SK-N-SH (cell line): ENCODE results near the gene UGT2B15. TPM values are rescaled to one million over a fixed set of nuclear protein-coding genes. Genes with fewer than 3 reads are reported as not detected.
"Not testable (repeated sequence)": the region's sequence is repeated elsewhere in the genome, so short reads cannot be mapped to it uniquely, and the experiment has no call there.

Experiments used
- CTCF ChIA-PET: fragments of 300-600, 350-600 bp; formaldehyde crosslinking; extraction: SDS; loops from one replicate; lab custom pipeline; 2021; lab: Yijun Ruan, JAX
- POLR2A ChIA-PET: fragments of 350-600 bp; sonication (Branson Sonifier 250); formaldehyde crosslinking; extraction: SDS; loops from one replicate; lab custom pipeline; 2020; ENCODE audit warnings: antibody characterized with exemption, inconsistent platforms; lab: Yijun Ruan, JAX
- DNase-seq: peaks from one replicate; pipeline ENCODE4 v3.0.0; 2012
- H2AFZ ChIP-seq: fragments of 200-600 bp; sonication (generic); 2 replicates; pipeline ENCODE4 v1.8.1; 2016; ENCODE audit warnings: antibody characterized with exemption, mild to moderate bottlenecking, low read depth
- H3F3A ChIP-seq: fragments of 200-600 bp; sonication (generic); replicated peaks from 2 replicates; pipeline ENCODE3; 2016; ENCODE audit warnings: antibody characterized with exemption, mild to moderate bottlenecking; ENCODE audit not compliant: insufficient read depth
- H3K27ac ChIP-seq, 2 experiments: fragments of 200-500 bp in 1 of 2; fragments of 200-600 bp in 1 of 2; sonication (Bioruptor generic) in 1 of 2; sonication (generic), shearing (Covaris generic) in 1 of 2; 2 replicates each; pipeline versions ENCODE4 v1.5.1 to v1.6.1; 2014 to 2016; ENCODE audit warnings: low read depth in 2 of 2, inconsistent platforms in 1 of 2, low read length in 1 of 2, mild to moderate bottlenecking in 1 of 2, mixed read lengths in 1 of 2
- H3K27me3 ChIP-seq: fragments of 200-600 bp; sonication (generic), shearing (Covaris generic); 2 replicates; pipeline ENCODE4 v1.6.1; 2016; ENCODE audit warnings: mixed run types; ENCODE audit not compliant: insufficient read depth
- H3K36me3 ChIP-seq, 2 experiments: fragments of 200-500 bp in 1 of 2; fragments of 200-600 bp in 1 of 2; sonication (Bioruptor generic) in 1 of 2; sonication (generic) in 1 of 2; replicated peaks in 1 of 2; 2 replicates each; pipeline versions ENCODE3 to v1.5.1; 2014 to 2016; ENCODE audit warnings: low read length in 1 of 2, mild to moderate bottlenecking in 1 of 2; ENCODE audit not compliant: insufficient read depth in 2 of 2, control insufficient read depth in 1 of 2
- H3K4me1 ChIP-seq, 2 experiments: fragments of 200-500 bp in 1 of 2; fragments of 200-600 bp in 1 of 2; sonication (Bioruptor generic) in 1 of 2; sonication (generic), shearing (Covaris generic) in 1 of 2; 2 replicates each; pipeline versions ENCODE4 v1.5.1 to v1.6.1; 2014 to 2016; ENCODE audit warnings: low read depth in 1 of 2, low read length in 1 of 2, mixed run types in 1 of 2; ENCODE audit not compliant: insufficient read depth in 2 of 2, control insufficient read depth in 1 of 2
- H3K4me2 ChIP-seq: fragments of 200-600 bp; sonication (generic), shearing (Covaris generic); 2 replicates; pipeline ENCODE4 v1.6.1; 2017; ENCODE audit warnings: mixed run types
- H3K4me3 ChIP-seq, 2 experiments: fragments of 200-500 bp in 1 of 2; fragments of 200-600 bp in 1 of 2; sonication (Bioruptor generic) in 1 of 2; sonication (generic), shearing (Covaris generic) in 1 of 2; 2 replicates each; pipeline versions ENCODE4 v1.5.1 to v1.8.1; 2014 to 2016; ENCODE audit warnings: low read depth in 2 of 2, inconsistent platforms in 1 of 2, low read length in 1 of 2, mild to moderate bottlenecking in 1 of 2, mixed read lengths in 1 of 2, moderate library complexity in 1 of 2
- H3K79me2 ChIP-seq: fragments of 200-600 bp; sonication (generic); 2 replicates; pipeline ENCODE4 v1.8.1; 2017; ENCODE audit warnings: mild to moderate bottlenecking; ENCODE audit not compliant: insufficient read depth
- H3K9ac ChIP-seq: fragments of 200-600 bp; sonication (generic); 2 replicates; pipeline ENCODE4 v1.6.1; 2017; ENCODE audit warnings: mixed run types
- H3K9me2 ChIP-seq: fragments of 200-600 bp; sonication (generic); 2 replicates; pipeline ENCODE4 v1.6.1; 2017; ENCODE audit warnings: mixed run types
- H3K9me3 ChIP-seq: fragments of 200-600 bp; sonication (generic); 2 replicates; pipeline ENCODE4 v1.6.1; 2017; ENCODE audit warnings: mixed run types, mild to moderate bottlenecking, moderate library complexity
- H4K20me1 ChIP-seq: fragments of 200-600 bp; sonication (generic); 2 replicates; pipeline ENCODE4 v1.6.1; 2017; ENCODE audit warnings: mild to moderate bottlenecking, mixed run types; ENCODE audit not compliant: insufficient read depth
- CTCF ChIP-seq: fragments of 200-600 bp; sonication (generic); IDR thresholded peaks from 2 replicates; pipeline ENCODE4 v1.6.1; 2017; ENCODE audit warnings: antibody characterized with exemption, mild to moderate bottlenecking, moderate library complexity
- EP300 ChIP-seq, 2 experiments: IDR thresholded peaks; 2 replicates each; pipeline versions ENCODE4 v1.4.0 to v1.6.1; 2012; ENCODE audit warnings: borderline replicate concordance in 1 of 2, low read depth in 1 of 2, low read length in 1 of 2
- FOXJ3 ChIP-seq: sonication (generic); formaldehyde crosslinking; IDR thresholded peaks from 2 replicates; pipeline ENCODE4 v1.5.1; 2020; ENCODE audit warnings: mild to moderate bottlenecking, missing genetic modification reagents
- FOXM1 ChIP-seq: IDR thresholded peaks from 2 replicates; pipeline ENCODE4 v1.4.0; 2012; ENCODE audit warnings: low read depth, mild to moderate bottlenecking
- GABPA ChIP-seq: IDR thresholded peaks from 2 replicates; pipeline ENCODE4 v1.4.0; 2012; ENCODE audit warnings: low read depth, mild to moderate bottlenecking
- GATA2 ChIP-seq: sonication (generic); formaldehyde crosslinking; IDR thresholded peaks from 2 replicates; pipeline ENCODE4 v1.5.0; 2020; ENCODE audit warnings: mild to moderate bottlenecking, missing genetic modification reagents
- JUND ChIP-seq: IDR thresholded peaks from 2 replicates; pipeline ENCODE4 v1.4.0; 2012
- MAX ChIP-seq: IDR thresholded peaks from 2 replicates; pipeline ENCODE4 v1.4.0; 2012; ENCODE audit warnings: low read depth
- MEF2A ChIP-seq: IDR thresholded peaks from 2 replicates; pipeline ENCODE4 v1.4.0; 2012; ENCODE audit warnings: low read depth, borderline replicate concordance
- MXI1 ChIP-seq: IDR thresholded peaks from 2 replicates; pipeline ENCODE4 v1.6.1; 2012; ENCODE audit warnings: mild to moderate bottlenecking, low read depth, low read length, improper control_type of control experiment
- RCOR1 ChIP-seq: fragments of 150-350 bp; IDR thresholded peaks from 2 replicates; pipeline ENCODE4 v1.6.1; 2017; ENCODE audit warnings: antibody characterized with exemption, low read length
- RFX5 ChIP-seq: IDR thresholded peaks from 2 replicates; pipeline ENCODE4 v1.6.1; 2012; ENCODE audit warnings: mild to moderate bottlenecking, improper control_type of control experiment, low read length
- RXRA ChIP-seq: IDR thresholded peaks from 2 replicates; pipeline ENCODE4 v1.4.0; 2012; ENCODE audit warnings: low read depth, mild to moderate bottlenecking, borderline replicate concordance
- TAF1 ChIP-seq: IDR thresholded peaks from 2 replicates; pipeline ENCODE4 v1.6.1; 2012; ENCODE audit warnings: low read depth, mild to moderate bottlenecking, low read length, moderate library complexity, borderline replicate concordance
- TCF12 ChIP-seq: IDR thresholded peaks from 2 replicates; pipeline ENCODE4 v1.4.0; 2012
- TEAD4 ChIP-seq: IDR thresholded peaks from 2 replicates; pipeline ENCODE4 v1.4.0; 2012; ENCODE audit warnings: mild to moderate bottlenecking, borderline replicate concordance; ENCODE audit not compliant: insufficient read depth
- USF2 ChIP-seq: fragments of 150-350 bp; IDR thresholded peaks from 2 replicates; pipeline ENCODE4 v1.6.1; 2017; ENCODE audit warnings: antibody characterized with exemption, low read length, low read depth, borderline replicate concordance
- YY1 ChIP-seq: IDR thresholded peaks from 2 replicates; pipeline ENCODE4 v1.4.0; 2012; ENCODE audit warnings: low read depth, mild to moderate bottlenecking
- WGBS: methylation state at CpG from one replicate; pipeline ENCODE4 v1.1.6; 2017; ENCODE audit warnings: low lambda C conversion rate; 5-methylcytosine and 5-hydroxymethylcytosine counted together
- polyA plus RNA-seq, 3 experiments: library from polyadenylated mRNA; depleted of rRNA; stranded (reverse); fragments of >200 nt; gene quantifications; 2 replicates each; pipeline ENCODE4 v1.2.3, GENCODE V29; 2012

Gene UGT2B15
- polyA plus RNA-seq, 1 of the 3 experiments (the other 2 are of a cell fraction), result not detected

GRCh38 chr4:68683034-68683433 lies 12.6 kb upstream of the UGT2B15 start:
- Histone ChIP-seq H3K79me2 (no peaks in the 10 kb centered on the region), H3K27ac (no peak overlapping the region), H3F3A (no peaks in the 10 kb centered on the region), H2AFZ (no peak overlapping the region), H4K20me1 (no peaks in the 10 kb centered on the region), H3K36me3 (no peaks in the 10 kb centered on the region), H3K4me2 (no peak overlapping the region), H3K4me1 (no peaks in the 10 kb centered on the region), H3K27me3 (no peaks in the 10 kb centered on the region), H3K9ac (no peak overlapping the region), H3K9me3 (no peaks in the 10 kb centered on the region), H3K9me2 (no peaks in the 10 kb centered on the region), H3K4me3 (no peak overlapping the region)
- 0% methylated on average over 4 of the region's 5 CpGs for WGBS
- ChIA-PET POLR2A (no interaction called here), CTCF (no interaction called here)
- DNase-seq, result no peak
- TF ChIP-seq GABPA (no peak), FOXM1 (no peak), EP300 (IDR thresholded peaks at IDR 0.05; ENCODE audit: borderline replicate concordance in 1 of 2, low read depth in 1 of 2, low read length in 1 of 2) (no peak), GATA2 (CRISPR knock-in tag) (no peak), TCF12 (no peak), YY1 (no peak), RCOR1 (no peak), MAX (no peak), CTCF (no peak), MXI1 (no peak), JUND (no peak), USF2 (no peak), MEF2A (no peak), RXRA (no peak), TAF1 (no peak), TEAD4 (no peak), RFX5 (no peak), FOXJ3 (no peak)

GRCh38 chr4:68681298-68681697 lies 10.8 kb upstream of the UGT2B15 start:
- H3K27me3 ChIP-seq, DNase-seq, H3K4me3 ChIP-seq, H3K4me1 ChIP-seq, H3K4me2 ChIP-seq, POLR2A ChIA-PET, H3K9me3 ChIP-seq, CTCF ChIA-PET, H3K9me2 ChIP-seq, H3K36me3 ChIP-seq, H3K79me2 ChIP-seq, H2AFZ ChIP-seq, H3F3A ChIP-seq, H4K20me1 ChIP-seq, H3K9ac ChIP-seq, H3K27ac ChIP-seq: not testable (repeated sequence)
- WGBS, result 25% methylated on average over 3 of the region's 3 CpGs
